HCT116 (cell line): ENCODE measurements around the gene KSR2. TPM values are rescaled to one million over a fixed set of nuclear protein-coding genes. Genes with fewer than 3 reads are reported as not detected.

Experiments
- ATAC-seq: fragments of 200-7000 bp; cut with Tn5 transposase; 2 replicates; pipeline ENCODE4 v1.9.1; 2020; ENCODE audit warnings: mild to moderate bottlenecking, moderate library complexity
- BruUV-seq: library from RNA; stranded (reverse); fragments of 400-500 nt; replicated peaks from 2 replicates; lab custom pipeline; 2021; lab: Mats Ljungman, UMichigan
- CTCF ChIA-PET: fragments of 300-600 bp; sonication (Branson Sonifier 250); formaldehyde crosslinking; loops from one replicate; lab custom pipeline; 2021; ENCODE audit warnings: antibody characterized with exemption; lab: Charles Lee
- POLR2A ChIA-PET: fragments of 300-600, 350-600 bp; sonication (Branson Sonifier 250); formaldehyde crosslinking; loops from one replicate; lab custom pipeline; 2021; ENCODE audit warnings: antibody characterized with exemption; lab: Charles Lee
- RAD21 ChIA-PET, 2 experiments: fragments of 300-600 bp; sonication (Branson Sonifier 250); formaldehyde crosslinking; loops; one replicate each; lab custom pipeline; 2023; ENCODE audit warnings: low total read pairs in 2 of 2; ENCODE audit not compliant: uncharacterized antibody in 2 of 2, unreplicated experiment in 2 of 2, low non-redundant PET in 1 of 2; lab: Charles Lee
- DNase-seq: peaks from one replicate; pipeline ENCODE4 v3.0.0-alpha.2; 2010; ENCODE audit warnings: low read depth, low spot score
- H2AFZ ChIP-seq: fragments of 200-600 bp; shearing (Covaris generic), sonication (generic); 2 replicates; pipeline ENCODE4 v1.6.1; 2017; ENCODE audit warnings: low read depth, mixed run types, mixed read lengths, antibody characterized with exemption, low read length; ENCODE audit not compliant: poor library complexity, severe bottlenecking
- H3K27ac ChIP-seq: 2 replicates; pipeline ENCODE4 v1.5.1; 2012; ENCODE audit warnings: low read depth, low read length
- H3K27me3 ChIP-seq: fragments of 200-600 bp; sonication (generic); 2 replicates; pipeline ENCODE4 v1.6.1; 2016; ENCODE audit warnings: mixed run types, low read length, mixed read lengths; ENCODE audit not compliant: insufficient read depth
- H3K36me3 ChIP-seq, 2 experiments: fragments of 200-500 bp in 1 of 2; fragments of 200-600 bp in 1 of 2; sonication (Bioruptor generic) in 1 of 2; sonication (generic) in 1 of 2; 2 replicates each; pipeline versions ENCODE4 v1.5.1 to v1.6.1; 2014 to 2016; ENCODE audit warnings: low read length in 2 of 2, inconsistent platforms in 1 of 2, mixed read lengths in 1 of 2, mixed run types in 1 of 2; ENCODE audit not compliant: insufficient read depth in 2 of 2, control insufficient read depth in 1 of 2
- H3K4me1 ChIP-seq, 2 experiments: fragments of 200-600 bp in 1 of 2; sonication (generic) in 1 of 2; 2 replicates each; pipeline versions ENCODE4 v1.5.1 to v1.6.1; 2012 to 2017; ENCODE audit warnings: low read length in 2 of 2, inconsistent platforms in 1 of 2, mild to moderate bottlenecking in 1 of 2, mixed read lengths in 1 of 2, mixed run types in 1 of 2, moderate library complexity in 1 of 2; ENCODE audit not compliant: insufficient read depth in 2 of 2, control insufficient read depth in 1 of 2
- H3K4me2 ChIP-seq: fragments of 200-600 bp; sonication (generic); 2 replicates; pipeline ENCODE4 v1.6.1; 2017; ENCODE audit warnings: mixed run types, low read length, mixed read lengths
- H3K4me3 ChIP-seq, 2 experiments: fragments of 200-600 bp in 1 of 2; sonication (generic) in 1 of 2; replicated peaks in 1 of 2; 2 replicates each; pipeline ENCODE4 v1.5.1; 2011 to 2016; ENCODE audit warnings: low read length in 2 of 2, control low read depth in 1 of 2, low read depth in 1 of 2, mild to moderate bottlenecking in 1 of 2, mixed read lengths in 1 of 2, mixed run types in 1 of 2
- H3K79me2 ChIP-seq: fragments of 200-600 bp; sonication (generic); 2 replicates; pipeline ENCODE4 v1.6.1; 2017; ENCODE audit warnings: mild to moderate bottlenecking, mixed run types, low read length, moderate library complexity, mixed read lengths; ENCODE audit not compliant: insufficient read depth
- H3K9ac ChIP-seq: fragments of 200-600 bp; sonication (generic); 2 replicates; pipeline ENCODE4 v1.6.1; 2016; ENCODE audit warnings: low read length, mixed read lengths
- H3K9me2 ChIP-seq: fragments of 200-600 bp; sonication (generic), shearing (Covaris generic); 2 replicates; pipeline ENCODE4 v1.6.1; 2017; ENCODE audit warnings: mixed run types, mild to moderate bottlenecking, moderate library complexity; ENCODE audit not compliant: insufficient read depth
- H3K9me3 ChIP-seq, 2 experiments: fragments of 200-500 bp in 1 of 2; fragments of 200-600 bp in 1 of 2; sonication (Bioruptor generic) in 1 of 2; sonication (generic) in 1 of 2; 2 replicates each; pipeline ENCODE4 v1.6.1; 2014 to 2017; ENCODE audit warnings: low read length in 2 of 2, mixed read lengths in 2 of 2, inconsistent platforms in 1 of 2, low read depth in 1 of 2, mild to moderate bottlenecking in 1 of 2, mixed run types in 1 of 2, moderate library complexity in 1 of 2; ENCODE audit not compliant: control insufficient read depth in 1 of 2, insufficient read depth in 1 of 2
- H4K20me1 ChIP-seq: fragments of 200-600 bp; sonication (generic), shearing (Covaris generic); 2 replicates; pipeline ENCODE4 v1.6.1; 2017; ENCODE audit warnings: mixed run types, mild to moderate bottlenecking, moderate library complexity; ENCODE audit not compliant: insufficient read depth
- CBX3 ChIP-seq: IDR thresholded peaks from 2 replicates; pipeline ENCODE4 v1.6.1; 2012; ENCODE audit warnings: low read depth
- EGR1 ChIP-seq: IDR thresholded peaks from 2 replicates; pipeline ENCODE4 v1.6.1; 2012; ENCODE audit warnings: low read depth
- ELF1 ChIP-seq: IDR thresholded peaks from 2 replicates; pipeline ENCODE4 v1.6.1; 2012; ENCODE audit warnings: low read depth, borderline replicate concordance
- POLR2A ChIP-seq: IDR thresholded peaks from 2 replicates; pipeline ENCODE4 v1.7.0; 2011; ENCODE audit warnings: borderline replicate concordance; ENCODE audit not compliant: insufficient read depth, insufficient read length; ENCODE audit errors: extremely low read depth
- TCF7L2 ChIP-seq: IDR thresholded peaks from 2 replicates; pipeline ENCODE4 v1.7.0; 2011; ENCODE audit warnings: borderline replicate concordance, inconsistent platforms; ENCODE audit not compliant: insufficient read depth, insufficient read length; ENCODE audit errors: extremely low read depth
- YY1 ChIP-seq: IDR thresholded peaks from 2 replicates; pipeline ENCODE4 v1.6.1; 2011; ENCODE audit warnings: low read length, low read depth, moderate library complexity, mild to moderate bottlenecking; ENCODE audit not compliant: insufficient replicate concordance; ENCODE audit errors: extremely low read depth
- ZFX ChIP-seq: fragments of 450-650 bp; IDR thresholded peaks from 2 replicates; pipeline ENCODE4 v1.6.1; 2017
- ZNF274 ChIP-seq: fragments of 200-500 bp; sonication (Bioruptor generic); IDR thresholded peaks from 2 replicates; pipeline ENCODE4 v1.6.1; 2014; ENCODE audit warnings: mild to moderate bottlenecking, low read depth, low read length, inconsistent platforms
- intact Hi-C: fragments of 100-400 bp; cut with micrococcal nuclease; formaldehyde crosslinking; loops from 2 replicates; pipeline ENCODE4 v1.10.0; 2022
- total RNA-seq: library from RNA; stranded (reverse); gene quantifications from one replicate; pipeline ENCODE4 v1.2.1, GENCODE V29; 2021; ENCODE audit not compliant: unreplicated experiment
- TF ChIP-seq, protein P1 (sequence below): IDR thresholded peaks from 2 replicates; pipeline ENCODE4 v1.6.1; 2012; ENCODE audit warnings: low read depth
- TF ChIP-seq, protein P2 (sequence below): IDR thresholded peaks from 2 replicates; pipeline ENCODE4 v1.6.1; 2011; ENCODE audit warnings: mild to moderate bottlenecking, low read length, moderate library complexity; ENCODE audit not compliant: insufficient replicate concordance; ENCODE audit errors: extremely low read depth

The KSR2 gene
- total RNA-seq, 1 experiment from 2014 or later = 10.1 TPM

DNA sequence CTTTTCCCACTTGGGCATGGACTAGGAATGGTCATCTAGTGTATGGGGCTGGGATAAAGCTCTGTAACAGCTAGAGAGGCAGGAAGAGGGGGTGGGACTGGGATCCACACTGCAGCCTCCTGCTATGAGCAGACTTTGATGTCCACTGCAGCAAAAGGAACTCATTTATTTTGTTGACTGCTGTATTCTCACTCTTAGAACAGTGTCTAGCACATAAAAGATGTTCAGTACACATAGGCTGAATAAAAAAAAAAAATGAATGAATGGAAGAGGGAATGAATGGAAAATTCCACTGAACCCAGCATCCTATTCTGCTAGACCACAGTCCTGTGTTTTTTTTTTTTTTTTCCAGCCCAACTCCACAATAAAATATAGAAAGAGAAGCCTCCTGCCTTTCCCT lies 501.2 kb downstream of the KSR2 start:
- Histone ChIP-seq H3K36me3 (no peaks in the 10 kb centered on the region), H3K4me1 (no peaks in the 10 kb centered on the region), H3K27ac (no peak overlapping the region), H3K27me3 (no peaks in the 10 kb centered on the region), H2AFZ (no peak overlapping the region), H3K4me3 (no peak overlapping the region), H3K9me2 (no peaks in the 10 kb centered on the region), H3K9ac (no peak overlapping the region), H3K9me3 (peaks cover 0 to 5% of the 10 kb centered on the region in 2 experiments; a peak in 1 of 4 replicates), H4K20me1 (no peaks in the 10 kb centered on the region), H3K79me2 (no peaks in the 10 kb centered on the region), H3K4me2 (no peak overlapping the region)
- no peak for DNase-seq
- ChIA-PET POLR2A (no interaction called here), CTCF (no interaction called here), RAD21 (no interaction called here)
- no peak for ATAC-seq
- intact Hi-C loops = no loop called here
- TF ChIP-seq POLR2A (no peak), ZNF274 (no peak), YY1 (no peak), CBX3 (no peak)
- TF ChIP-seq, protein P1, sequence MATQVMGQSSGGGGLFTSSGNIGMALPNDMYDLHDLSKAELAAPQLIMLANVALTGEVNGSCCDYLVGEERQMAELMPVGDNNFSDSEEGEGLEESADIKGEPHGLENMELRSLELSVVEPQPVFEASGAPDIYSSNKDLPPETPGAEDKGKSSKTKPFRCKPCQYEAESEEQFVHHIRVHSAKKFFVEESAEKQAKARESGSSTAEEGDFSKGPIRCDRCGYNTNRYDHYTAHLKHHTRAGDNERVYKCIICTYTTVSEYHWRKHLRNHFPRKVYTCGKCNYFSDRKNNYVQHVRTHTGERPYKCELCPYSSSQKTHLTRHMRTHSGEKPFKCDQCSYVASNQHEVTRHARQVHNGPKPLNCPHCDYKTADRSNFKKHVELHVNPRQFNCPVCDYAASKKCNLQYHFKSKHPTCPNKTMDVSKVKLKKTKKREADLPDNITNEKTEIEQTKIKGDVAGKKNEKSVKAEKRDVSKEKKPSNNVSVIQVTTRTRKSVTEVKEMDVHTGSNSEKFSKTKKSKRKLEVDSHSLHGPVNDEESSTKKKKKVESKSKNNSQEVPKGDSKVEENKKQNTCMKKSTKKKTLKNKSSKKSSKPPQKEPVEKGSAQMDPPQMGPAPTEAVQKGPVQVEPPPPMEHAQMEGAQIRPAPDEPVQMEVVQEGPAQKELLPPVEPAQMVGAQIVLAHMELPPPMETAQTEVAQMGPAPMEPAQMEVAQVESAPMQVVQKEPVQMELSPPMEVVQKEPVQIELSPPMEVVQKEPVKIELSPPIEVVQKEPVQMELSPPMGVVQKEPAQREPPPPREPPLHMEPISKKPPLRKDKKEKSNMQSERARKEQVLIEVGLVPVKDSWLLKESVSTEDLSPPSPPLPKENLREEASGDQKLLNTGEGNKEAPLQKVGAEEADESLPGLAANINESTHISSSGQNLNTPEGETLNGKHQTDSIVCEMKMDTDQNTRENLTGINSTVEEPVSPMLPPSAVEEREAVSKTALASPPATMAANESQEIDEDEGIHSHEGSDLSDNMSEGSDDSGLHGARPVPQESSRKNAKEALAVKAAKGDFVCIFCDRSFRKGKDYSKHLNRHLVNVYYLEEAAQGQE = no peak
- no TSS peak for BruUV-seq

DNA sequence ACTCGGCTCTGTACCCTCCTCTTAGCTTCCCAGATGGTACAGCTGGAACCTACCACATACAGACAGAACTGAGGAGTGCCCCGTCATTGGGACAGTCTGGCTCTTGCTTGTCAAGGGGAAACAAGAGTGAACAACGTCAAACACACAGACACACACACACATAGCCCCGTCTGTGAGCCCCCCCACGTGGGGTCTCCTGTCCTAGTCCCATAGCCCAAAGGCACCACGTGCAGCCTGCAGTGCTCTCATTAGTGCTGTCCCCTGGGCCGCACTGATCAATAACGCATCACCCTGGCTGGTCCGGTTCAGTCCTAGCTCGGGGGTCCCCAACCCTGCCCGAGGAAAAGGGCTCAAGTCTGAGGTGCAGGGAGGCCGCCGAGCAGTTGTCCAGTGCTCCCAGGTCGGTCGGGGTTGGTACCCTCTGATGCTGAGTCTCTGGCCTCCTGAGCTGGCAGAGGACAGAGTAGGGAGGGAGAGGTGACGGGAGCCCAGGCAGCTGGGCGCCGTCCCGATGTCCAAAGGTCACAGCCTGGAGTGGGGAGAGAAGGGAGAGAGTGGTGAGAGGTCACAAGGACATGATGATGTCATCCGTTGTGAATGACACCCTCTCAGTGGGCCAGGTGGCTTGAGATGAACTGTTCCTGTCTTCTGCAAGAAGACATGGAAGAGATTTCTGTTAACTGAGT lies 502.0 kb downstream of the KSR2 start:
- H3K9me2 ChIP-seq = no peaks in the 10 kb centered on the region
- H4K20me1 ChIP-seq = no peaks in the 10 kb centered on the region
- no peak for ATAC-seq
- no peak overlapping the region for H3K4me3 ChIP-seq
- RAD21 ChIA-PET = no interaction called here
- no peaks in the 10 kb centered on the region for H3K27me3 ChIP-seq
- peaks cover 0 to 5% of the 10 kb centered on the region in 2 experiments; a peak in 1 of 4 replicates for H3K9me3 ChIP-seq
- no peak overlapping the region for H3K27ac ChIP-seq
- H2AFZ ChIP-seq = no peak overlapping the region
- no peak for DNase-seq
- H3K9ac ChIP-seq = no peak overlapping the region
- H3K4me1 ChIP-seq = no peaks in the 10 kb centered on the region
- CTCF ChIA-PET = no interaction called here
- no peaks in the 10 kb centered on the region for H3K36me3 ChIP-seq
- H3K4me2 ChIP-seq = no peak overlapping the region
- POLR2A ChIA-PET = no interaction called here
- no TSS peak for BruUV-seq
- no peaks in the 10 kb centered on the region for H3K79me2 ChIP-seq
- intact Hi-C loops = no loop called here
- TF ChIP-seq CBX3 (no peak), ZFX (no peak), EGR1 (no peak), TCF7L2 (no peak), ELF1 (no peak)
- TF ChIP-seq, protein P2, sequence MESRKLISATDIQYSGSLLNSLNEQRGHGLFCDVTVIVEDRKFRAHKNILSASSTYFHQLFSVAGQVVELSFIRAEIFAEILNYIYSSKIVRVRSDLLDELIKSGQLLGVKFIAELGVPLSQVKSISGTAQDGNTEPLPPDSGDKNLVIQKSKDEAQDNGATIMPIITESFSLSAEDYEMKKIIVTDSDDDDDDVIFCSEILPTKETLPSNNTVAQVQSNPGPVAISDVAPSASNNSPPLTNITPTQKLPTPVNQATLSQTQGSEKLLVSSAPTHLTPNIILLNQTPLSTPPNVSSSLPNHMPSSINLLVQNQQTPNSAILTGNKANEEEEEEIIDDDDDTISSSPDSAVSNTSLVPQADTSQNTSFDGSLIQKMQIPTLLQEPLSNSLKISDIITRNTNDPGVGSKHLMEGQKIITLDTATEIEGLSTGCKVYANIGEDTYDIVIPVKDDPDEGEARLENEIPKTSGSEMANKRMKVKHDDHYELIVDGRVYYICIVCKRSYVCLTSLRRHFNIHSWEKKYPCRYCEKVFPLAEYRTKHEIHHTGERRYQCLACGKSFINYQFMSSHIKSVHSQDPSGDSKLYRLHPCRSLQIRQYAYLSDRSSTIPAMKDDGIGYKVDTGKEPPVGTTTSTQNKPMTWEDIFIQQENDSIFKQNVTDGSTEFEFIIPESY = no peak
